ENCODE data around the gene SPDYE17.
"Not testable (repeated sequence)": the region's sequence is repeated elsewhere in the genome, so short reads cannot be mapped to it uniquely, and the experiment has no call there.

Gene SPDYE17

GRCh38 chr7:76972391-76972790, 59.8 kb downstream of the SPDYE17 start:
- not testable (repeated sequence) for DNase-seq (ENCODE audit: low spot score)

Data from activated CD4-positive, alpha-beta T cell treated with anti-CD3 and anti-CD28 coated beads, Interleukin-2, Interleukin-4, amounts not matched to agents 100 ng/mL and 50 ng/mL, durations not matched to agents 16 hours and 8 hours (primary cell).